HG03108 (cell line): ENCODE measurements around the gene WEE1.
A peak's percentile ranks its signal among the peaks of the same experiment; 100 is the strongest.
"Not testable (repeated sequence)": the region's sequence is repeated elsewhere in the genome, so short reads cannot be mapped to it uniquely, and the experiment has no call there.

Experiments
- ATAC-seq: cut with Tn5 transposase; IDR thresholded peaks from one replicate; pipeline ENCODE4 v1.9.1; 2021; ENCODE audit warnings: moderate library complexity; ENCODE audit not compliant: unreplicated experiment

Gene WEE1

GRCh38 chr11:9594267-9595046 is 21.0 kb downstream of the WEE1 start:
- no peak for ATAC-seq

GRCh38 chr11:9596926-9597464 is 23.5 kb downstream of the WEE1 start:
- ATAC-seq, result no peak

GRCh38 chr11:9600166-9600565 is 26.7 kb downstream of the WEE1 start:
- ATAC-seq, result no peak

- peak; percentile 38 for ATAC-seq
Measured at GRCh38 chr11:9600644-9601036, 27.2 kb downstream of the WEE1 start.

GRCh38 chr11:9601037-9601875 is 27.8 kb downstream of the WEE1 start:
- ATAC-seq, result peak; percentile 78

- ATAC-seq, result no peak
Measured at GRCh38 chr11:9601876-9602199, 28.4 kb downstream of the WEE1 start.

GRCh38 chr11:9603214-9603613 is 29.7 kb downstream of the WEE1 start:
- ATAC-seq, result not testable (repeated sequence)

GRCh38 chr11:9604134-9604533 is 30.7 kb downstream of the WEE1 start:
- ATAC-seq, result no peak

- no peak for ATAC-seq
Measured at GRCh38 chr11:9605742-9606141, 32.3 kb downstream of the WEE1 start.

GRCh38 chr11:9606809-9607510 is 33.5 kb downstream of the WEE1 start:
- no peak for ATAC-seq

GRCh38 chr11:9607511-9607899 is 34.0 kb downstream of the WEE1 start:
- no peak for ATAC-seq

GRCh38 chr11:9609002-9609759 is 35.7 kb downstream of the WEE1 start:
- no peak for ATAC-seq

- no peak for ATAC-seq
Measured at GRCh38 chr11:9609841-9610240, 36.4 kb downstream of the WEE1 start.

GRCh38 chr11:9613118-9613829 is 39.8 kb downstream of the WEE1 start:
- peak; percentile 38 for ATAC-seq

- ATAC-seq, result peak; percentile 55
Measured at GRCh38 chr11:9613830-9614762, 40.6 kb downstream of the WEE1 start.

GRCh38 chr11:9615031-9615451 is 41.6 kb downstream of the WEE1 start:
- peak; percentile 51 for ATAC-seq

- ATAC-seq, result no peak
Measured at GRCh38 chr11:9616042-9616675, 42.7 kb downstream of the WEE1 start.

GRCh38 chr11:9616858-9617257 is 43.4 kb downstream of the WEE1 start:
- no peak for ATAC-seq
